ENCODE results near the gene AKAP11.

AKAP11 gene

DNA sequence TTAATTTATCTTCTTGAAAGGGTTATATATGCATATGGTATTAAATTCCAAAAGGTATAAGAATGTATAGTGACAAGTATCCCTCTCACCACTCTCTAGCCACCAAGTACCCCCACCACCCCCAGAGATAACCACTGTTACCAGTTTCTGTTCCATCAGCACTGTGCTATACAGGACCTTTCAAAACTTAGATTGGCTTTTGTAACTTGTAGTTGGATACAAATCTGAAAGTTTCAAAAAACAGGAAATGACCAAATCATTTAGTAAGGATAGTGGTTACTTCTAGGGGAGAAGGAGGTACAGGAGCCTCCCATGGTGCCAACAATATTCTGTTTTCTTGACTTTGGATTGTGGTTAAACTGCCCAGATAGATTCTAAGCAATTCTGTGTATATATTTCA is 56.7 kb downstream of the AKAP11 start:
- TF ChIP-seq, protein P1, sequence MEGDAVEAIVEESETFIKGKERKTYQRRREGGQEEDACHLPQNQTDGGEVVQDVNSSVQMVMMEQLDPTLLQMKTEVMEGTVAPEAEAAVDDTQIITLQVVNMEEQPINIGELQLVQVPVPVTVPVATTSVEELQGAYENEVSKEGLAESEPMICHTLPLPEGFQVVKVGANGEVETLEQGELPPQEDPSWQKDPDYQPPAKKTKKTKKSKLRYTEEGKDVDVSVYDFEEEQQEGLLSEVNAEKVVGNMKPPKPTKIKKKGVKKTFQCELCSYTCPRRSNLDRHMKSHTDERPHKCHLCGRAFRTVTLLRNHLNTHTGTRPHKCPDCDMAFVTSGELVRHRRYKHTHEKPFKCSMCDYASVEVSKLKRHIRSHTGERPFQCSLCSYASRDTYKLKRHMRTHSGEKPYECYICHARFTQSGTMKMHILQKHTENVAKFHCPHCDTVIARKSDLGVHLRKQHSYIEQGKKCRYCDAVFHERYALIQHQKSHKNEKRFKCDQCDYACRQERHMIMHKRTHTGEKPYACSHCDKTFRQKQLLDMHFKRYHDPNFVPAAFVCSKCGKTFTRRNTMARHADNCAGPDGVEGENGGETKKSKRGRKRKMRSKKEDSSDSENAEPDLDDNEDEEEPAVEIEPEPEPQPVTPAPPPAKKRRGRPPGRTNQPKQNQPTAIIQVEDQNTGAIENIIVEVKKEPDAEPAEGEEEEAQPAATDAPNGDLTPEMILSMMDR (IDR thresholded peaks at IDR 0.05; ENCODE audit: control insufficient read depth, insufficient read depth, low read depth, low read length, missing control alignments), result no peak
- H3K4me3 ChIP-seq (ENCODE audit: control insufficient read depth, low read depth, low read length), result no peak overlapping the region
- DNase-seq (ENCODE audit: low read depth), result no peak

DNA sequence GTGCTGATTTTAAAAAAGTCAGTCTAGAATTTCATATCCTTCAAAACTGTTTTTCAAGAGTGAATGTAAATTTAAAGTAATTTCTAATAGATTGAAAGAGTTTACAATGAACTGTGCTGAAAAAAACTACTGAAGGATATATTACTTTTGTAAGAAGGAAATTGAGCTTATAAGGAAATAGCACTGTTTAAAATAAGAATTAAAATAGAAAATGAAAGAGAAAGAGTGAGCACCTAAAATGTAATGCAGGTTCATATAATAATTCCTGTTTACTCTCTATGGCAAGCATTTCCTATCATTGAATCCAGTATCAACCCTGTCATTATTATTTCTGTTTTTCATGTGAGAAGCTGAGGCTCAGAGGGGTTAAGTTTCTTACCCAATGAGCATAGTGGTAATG is 57.3 kb downstream of the AKAP11 start:
- TF ChIP-seq, protein P1 (IDR thresholded peaks at IDR 0.05; ENCODE audit: control insufficient read depth, insufficient read depth, low read depth, low read length, missing control alignments), result no peak
- DNase-seq (ENCODE audit: low read depth), result no peak
- H3K4me3 ChIP-seq (ENCODE audit: control insufficient read depth, low read depth, low read length), result no peak overlapping the region

DNA sequence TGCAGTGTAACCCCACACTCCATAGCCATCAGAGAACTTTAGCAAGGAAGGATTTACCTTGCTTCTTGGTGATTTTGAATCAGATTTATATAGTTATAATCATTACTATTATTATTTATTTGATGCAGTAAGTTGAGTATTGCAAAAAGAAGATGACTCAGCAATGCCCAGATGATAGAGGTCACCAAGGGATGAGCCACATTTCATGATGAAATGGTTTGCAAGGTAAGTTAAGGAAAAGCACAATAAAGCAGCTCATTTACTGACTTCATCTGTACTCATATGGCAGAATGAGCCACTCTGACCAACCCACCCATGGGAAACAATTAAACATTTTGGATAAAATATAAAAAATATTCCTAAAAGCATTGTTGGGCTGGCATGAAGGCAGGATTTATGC is 59.1 kb downstream of the AKAP11 start:
- TF ChIP-seq, protein P1 (IDR thresholded peaks at IDR 0.05; ENCODE audit: control insufficient read depth, insufficient read depth, low read depth, low read length, missing control alignments), result no peak
- no peak overlapping the region for H3K4me3 ChIP-seq (ENCODE audit: control insufficient read depth, low read depth, low read length)
- DNase-seq (ENCODE audit: low read depth), result no peak

DNA sequence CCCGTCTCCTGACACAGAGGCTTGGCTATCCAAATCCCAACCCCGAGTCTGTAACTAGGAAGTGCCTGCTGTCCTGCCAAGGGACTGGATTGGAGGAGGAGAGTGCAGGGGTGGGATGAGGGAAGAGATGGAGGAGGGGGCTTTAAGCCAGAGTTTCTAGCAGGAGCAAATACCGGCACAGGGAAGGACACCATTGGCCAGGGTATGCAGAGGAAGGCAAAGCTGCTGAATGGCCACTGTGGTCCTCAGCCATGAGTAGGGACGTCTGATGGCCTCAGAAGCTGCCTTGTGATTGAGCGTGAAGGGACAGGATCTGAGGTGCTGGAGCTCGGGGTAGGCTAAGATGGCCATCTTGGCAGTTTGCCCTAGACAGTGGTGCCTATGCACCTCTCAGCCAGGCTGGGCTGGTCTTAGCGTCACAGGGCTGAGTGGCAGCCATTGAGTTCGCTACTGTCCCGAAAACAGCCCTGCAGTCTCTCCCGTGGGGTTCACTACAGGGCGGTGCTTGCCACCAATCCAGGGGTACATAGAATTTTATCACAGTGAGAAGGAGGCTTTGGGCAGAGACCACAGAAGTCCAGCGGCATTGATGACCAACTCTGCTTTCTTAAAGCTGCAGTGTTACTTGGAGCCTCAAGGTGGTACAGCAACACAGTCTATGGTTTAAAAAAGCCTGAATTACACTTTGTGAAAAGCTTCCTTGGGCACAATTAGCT is 61.8 kb downstream of the AKAP11 start:
- H3K4me3 ChIP-seq (ENCODE audit: control insufficient read depth, low read depth, low read length), result no peak overlapping the region
- DNase-seq (ENCODE audit: low read depth), result no peak
- TF ChIP-seq, protein P1 (IDR thresholded peaks at IDR 0.05; ENCODE audit: control insufficient read depth, insufficient read depth, low read depth, low read length, missing control alignments), result peak; percentile 46

DNA sequence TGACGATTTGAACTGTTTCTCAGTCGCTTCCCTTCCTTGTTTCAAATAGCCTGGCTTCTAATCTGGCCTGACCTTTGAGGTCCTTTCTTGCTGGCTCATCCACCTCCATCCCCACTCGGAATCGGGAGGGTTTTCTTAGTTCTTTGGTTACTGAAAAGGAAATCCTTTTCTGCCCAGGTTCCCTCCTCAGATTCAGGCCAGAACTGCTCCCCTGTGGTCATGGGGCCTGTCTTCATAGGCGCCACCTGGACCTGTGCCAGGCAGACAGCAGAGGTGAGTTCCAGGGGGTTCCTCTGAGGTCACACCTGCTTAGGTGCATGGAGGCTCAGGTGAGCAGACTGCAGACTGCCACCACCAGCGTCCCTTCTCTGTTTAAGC is 62.4 kb downstream of the AKAP11 start:
- no peak for DNase-seq (ENCODE audit: low read depth)
- H3K4me3 ChIP-seq (ENCODE audit: control insufficient read depth, low read depth, low read length), result no peak overlapping the region
- TF ChIP-seq, protein P1 (IDR thresholded peaks at IDR 0.05; ENCODE audit: control insufficient read depth, insufficient read depth, low read depth, low read length, missing control alignments), result no peak

DNA sequence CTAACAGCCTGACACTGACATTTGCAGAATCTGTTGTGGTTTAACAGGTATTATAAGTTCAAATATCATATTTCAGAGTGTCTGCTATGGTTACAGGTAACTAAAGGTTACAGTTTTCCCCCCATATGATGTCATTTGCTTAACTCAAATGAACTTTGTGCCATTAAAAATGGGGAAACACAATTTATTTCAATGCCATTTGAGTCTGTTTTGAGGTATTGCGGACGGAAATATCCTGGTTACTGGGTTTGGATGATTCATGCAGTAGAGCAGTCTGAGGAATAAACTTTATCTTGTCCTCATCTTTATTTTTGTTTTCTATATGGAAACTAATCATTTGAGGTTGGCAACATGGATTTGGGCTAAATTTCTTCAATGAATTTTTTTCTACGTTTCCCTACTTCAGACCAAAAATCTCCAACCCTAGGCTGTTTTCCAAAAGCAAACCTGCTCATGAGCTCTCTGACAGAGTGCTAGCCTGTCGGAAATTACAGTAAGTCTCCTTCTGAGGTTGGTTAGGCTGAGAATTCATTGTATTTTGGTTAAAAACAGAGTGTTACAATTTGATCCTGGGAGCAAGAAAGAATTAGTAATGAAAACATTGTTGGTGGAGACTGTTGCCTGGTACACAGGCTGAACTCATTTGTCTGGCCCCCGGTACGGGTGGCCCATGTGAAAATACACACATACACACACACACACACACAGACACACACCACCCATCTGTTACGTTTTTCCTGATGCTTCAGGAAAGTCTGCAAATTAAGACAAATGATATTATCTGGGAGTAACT is 66.1 kb downstream of the AKAP11 start:
- no peak for DNase-seq (ENCODE audit: low read depth)
- TF ChIP-seq, protein P1 (IDR thresholded peaks at IDR 0.05; ENCODE audit: control insufficient read depth, insufficient read depth, low read depth, low read length, missing control alignments), result no peak
- H3K4me3 ChIP-seq (ENCODE audit: control insufficient read depth, low read depth, low read length), result no peak overlapping the region

Data from AG09309 (cell line).